OCI-LY7 (cell line): ENCODE data around the gene TAPT1.

Experiments used
- EZH2phosphoT487 ChIP-seq: fragments of 200-600 bp; sonication (generic); IDR thresholded peaks from 2 replicates; pipeline ENCODE4 v1.6.1; 2018; ENCODE audit warnings: low read depth, borderline replicate concordance, mild to moderate bottlenecking, mixed run types, antibody characterized with exemption, low read length, moderate library complexity, mixed read lengths
- TF ChIP-seq, protein P1 (sequence below): fragments of 200-600 bp; sonication (generic); conservative IDR thresholded peaks from 2 replicates; pipeline ENCODE4 v1.5.1; 2014; ENCODE audit warnings: mild to moderate bottlenecking, antibody characterized with exemption, low read length, moderate library complexity, mixed read lengths

DNA sequence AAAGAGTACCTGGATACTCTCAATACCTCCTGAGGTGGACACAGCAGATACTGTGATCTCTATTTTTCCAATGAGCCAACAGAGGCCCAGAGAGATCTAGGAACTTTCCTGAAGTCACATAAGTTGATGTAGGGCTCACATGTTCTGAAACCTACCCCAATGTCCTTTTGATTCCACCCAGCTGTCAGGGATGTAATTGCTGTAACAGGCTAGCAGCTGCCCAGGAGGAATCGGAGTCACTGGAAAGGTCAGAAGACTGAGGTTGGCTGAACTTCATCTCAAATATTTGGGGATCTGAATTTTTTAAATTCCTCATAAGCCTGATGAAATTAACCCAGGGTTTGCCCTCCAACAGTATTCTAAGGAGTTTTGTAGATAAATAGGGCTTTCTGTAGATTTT is 90.0 kb downstream of the TAPT1 start:
- TF ChIP-seq, protein P1, sequence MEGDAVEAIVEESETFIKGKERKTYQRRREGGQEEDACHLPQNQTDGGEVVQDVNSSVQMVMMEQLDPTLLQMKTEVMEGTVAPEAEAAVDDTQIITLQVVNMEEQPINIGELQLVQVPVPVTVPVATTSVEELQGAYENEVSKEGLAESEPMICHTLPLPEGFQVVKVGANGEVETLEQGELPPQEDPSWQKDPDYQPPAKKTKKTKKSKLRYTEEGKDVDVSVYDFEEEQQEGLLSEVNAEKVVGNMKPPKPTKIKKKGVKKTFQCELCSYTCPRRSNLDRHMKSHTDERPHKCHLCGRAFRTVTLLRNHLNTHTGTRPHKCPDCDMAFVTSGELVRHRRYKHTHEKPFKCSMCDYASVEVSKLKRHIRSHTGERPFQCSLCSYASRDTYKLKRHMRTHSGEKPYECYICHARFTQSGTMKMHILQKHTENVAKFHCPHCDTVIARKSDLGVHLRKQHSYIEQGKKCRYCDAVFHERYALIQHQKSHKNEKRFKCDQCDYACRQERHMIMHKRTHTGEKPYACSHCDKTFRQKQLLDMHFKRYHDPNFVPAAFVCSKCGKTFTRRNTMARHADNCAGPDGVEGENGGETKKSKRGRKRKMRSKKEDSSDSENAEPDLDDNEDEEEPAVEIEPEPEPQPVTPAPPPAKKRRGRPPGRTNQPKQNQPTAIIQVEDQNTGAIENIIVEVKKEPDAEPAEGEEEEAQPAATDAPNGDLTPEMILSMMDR = no peak
- no peak for TF ChIP-seq EZH2phosphoT487
